GM12878 (cell line): ENCODE data around the gene NRXN3.

Experiments used
- CTCF ChIP-seq, 3 experiments: IDR thresholded peaks in 2 of 3; conservative IDR thresholded peaks in 1 of 3; 2 replicates each; pipeline ENCODE4 v1.5.1; 2011; ENCODE audit warnings: low read depth in 3 of 3, low read length in 3 of 3, mild to moderate bottlenecking in 3 of 3, control low read depth in 2 of 3, moderate library complexity in 2 of 3, inconsistent platforms in 1 of 3, mixed read lengths in 1 of 3; ENCODE audit not compliant: control insufficient read depth in 2 of 3, insufficient read depth in 1 of 3; ENCODE audit errors: extremely low read depth in 1 of 3
- EP300 ChIP-seq, 2 experiments: fragments of 150-350 bp in 1 of 2; IDR thresholded peaks; 2 replicates each; pipeline ENCODE4 v1.6.1; 2011 to 2012; ENCODE audit warnings: low read depth in 2 of 2, low read length in 2 of 2, borderline replicate concordance in 1 of 2, improper control_type of control experiment in 1 of 2, inconsistent platforms in 1 of 2; ENCODE audit not compliant: control insufficient read depth in 1 of 2
- FOXK2 ChIP-seq: fragments of 450-650 bp; IDR thresholded peaks from 2 replicates; pipeline ENCODE4 v1.6.1; 2017; ENCODE audit warnings: mild to moderate bottlenecking, moderate library complexity
- MYC ChIP-seq: IDR thresholded peaks from 2 replicates; pipeline ENCODE4 v1.6.1; 2011; ENCODE audit warnings: mild to moderate bottlenecking, low read length, moderate library complexity, inconsistent platforms; ENCODE audit not compliant: insufficient read depth, insufficient replicate concordance, insufficient read length, severe bottlenecking
- RAD21 ChIP-seq: IDR thresholded peaks from 2 replicates; pipeline ENCODE4 v1.6.1; 2011; ENCODE audit warnings: mild to moderate bottlenecking, low read depth, low read length, moderate library complexity; ENCODE audit not compliant: insufficient read depth
- USF2 ChIP-seq: IDR thresholded peaks from 2 replicates; pipeline ENCODE4 v1.6.1; 2011; ENCODE audit warnings: low read depth, low read length, improper control_type of control experiment, borderline replicate concordance

GRCh38 chr14:79134361-79134760, 964.2 kb downstream of the NRXN3 start:
- no peak for TF ChIP-seq MYC
- no peak for TF ChIP-seq CTCF (IDR thresholded peaks at IDR 0.05 in 2 of 3, conservative IDR thresholded peaks at IDR 0.05 in 1 of 3; ENCODE audit: control insufficient read depth in 2 of 3, extremely low read depth in 1 of 3, insufficient read depth in 1 of 3, low read depth in 3 of 3, low read length in 3 of 3)
- TF ChIP-seq RAD21 = no peak
- TF ChIP-seq EP300 (IDR thresholded peaks at IDR 0.05; ENCODE audit: borderline replicate concordance in 1 of 2, control insufficient read depth in 1 of 2, low read depth in 2 of 2, low read length in 2 of 2) = no peak
- no peak for TF ChIP-seq FOXK2
- TF ChIP-seq USF2 = no peak
